NCI-H1930 (cell line): ENCODE results near the gene TNS3.
"Not testable (repeated sequence)": the region's sequence is repeated elsewhere in the genome, so short reads cannot be mapped to it uniquely, and the experiment has no call there.

Experiments
- DNase-seq, 2 experiments: peaks; one replicate each; lab custom pipeline; 2025; lab: John Stamatoyannopoulos, UW

Gene TNS3

GRCh38 chr7:47472444-47473157 is 109.3 kb downstream of the TNS3 start:
- no peak for DNase-seq

GRCh38 chr7:47471831-47472230 is 110.1 kb downstream of the TNS3 start:
- no peak for DNase-seq

GRCh38 chr7:47471358-47471703 is 110.6 kb downstream of the TNS3 start:
- DNase-seq: no peak

- DNase-seq: peak; percentile 72 to 82
Measured at GRCh38 chr7:47470567-47471357, 111.1 kb downstream of the TNS3 start.

GRCh38 chr7:47469846-47470245 is 112.1 kb downstream of the TNS3 start:
- DNase-seq: not testable (repeated sequence)

GRCh38 chr7:47466832-47467231 is 115.1 kb downstream of the TNS3 start:
- no peak for DNase-seq

- DNase-seq: no peak
Measured at GRCh38 chr7:47465191-47465590, 116.7 kb downstream of the TNS3 start.

GRCh38 chr7:47464266-47464665 is 117.6 kb downstream of the TNS3 start:
- no peak for DNase-seq

- DNase-seq: no peak
Measured at GRCh38 chr7:47461746-47462145, 120.2 kb downstream of the TNS3 start.

- no peak for DNase-seq
Measured at GRCh38 chr7:47461161-47461560, 120.8 kb downstream of the TNS3 start.

- no peak for DNase-seq
Measured at GRCh38 chr7:47460251-47460989, 121.5 kb downstream of the TNS3 start.

GRCh38 chr7:47458486-47458885 is 123.4 kb downstream of the TNS3 start:
- DNase-seq: no peak

- DNase-seq: no peak
Measured at GRCh38 chr7:47458057-47458456, 123.9 kb downstream of the TNS3 start.

GRCh38 chr7:47456210-47456955 is 125.5 kb downstream of the TNS3 start:
- DNase-seq: no peak

GRCh38 chr7:47455872-47456185 is 126.1 kb downstream of the TNS3 start:
- DNase-seq: no peak

- DNase-seq: no peak
Measured at GRCh38 chr7:47454974-47455871, 126.7 kb downstream of the TNS3 start.

- no peak for DNase-seq
Measured at GRCh38 chr7:47454069-47454973, 127.6 kb downstream of the TNS3 start.

- no peak for DNase-seq
Measured at GRCh38 chr7:47453093-47454061, 128.5 kb downstream of the TNS3 start.

- no peak for DNase-seq
Measured at GRCh38 chr7:47452715-47453092, 129.2 kb downstream of the TNS3 start.
